Measurements from ENCODE around the gene BACH2. TPM values are rescaled to one million over a fixed set of nuclear protein-coding genes. Genes with fewer than 3 reads are reported as not detected.
A peak's percentile ranks its signal among the peaks of the same experiment; 100 is the strongest.

BACH2 gene
- total RNA-seq, 1 donor from 2014 or later, result 34.1 TPM

DNA sequence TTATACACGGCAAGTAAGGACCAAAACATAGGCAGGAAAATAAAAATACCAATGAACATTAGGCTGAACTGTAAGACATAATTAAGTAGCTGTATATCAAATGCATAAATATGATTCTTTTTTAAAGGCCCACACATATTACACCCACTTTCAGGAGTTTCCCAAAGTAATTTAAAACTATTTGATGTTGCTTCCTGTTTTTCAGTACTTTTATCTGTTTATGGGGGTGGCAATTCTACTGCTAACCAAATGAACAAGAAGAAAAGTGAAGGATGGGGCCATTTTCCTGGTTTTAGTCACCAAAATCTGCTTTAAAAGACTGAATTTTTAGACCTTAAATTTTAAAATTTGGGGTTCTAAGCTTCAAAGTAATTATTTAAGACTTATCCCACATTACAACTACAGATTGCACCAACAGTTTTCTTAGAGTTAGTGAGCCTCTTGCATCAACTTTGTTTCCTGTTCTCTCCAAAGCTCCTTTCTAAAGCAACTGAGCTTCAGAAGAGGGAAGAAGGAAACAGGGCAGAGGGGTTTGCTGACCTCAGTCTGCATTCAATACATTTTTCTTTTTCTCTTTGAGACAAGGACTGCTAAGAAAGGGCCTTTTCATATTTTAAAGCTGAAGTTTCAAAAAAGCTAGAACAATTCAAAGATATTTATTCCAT, 191.0 kb downstream of the BACH2 start:
- Mint-ChIP-seq H3K27ac (no peak overlapping the region), H3K27me3 (ENCODE audit: low read depth) (no peaks in the 10 kb centered on the region), H3K9me3 (peaks cover 9% of the 10 kb centered on the region), H3K4me1 (peaks cover 2% of the 10 kb centered on the region), H3K4me3 (no peak overlapping the region), H3K36me3 (peaks cover 2% of the 10 kb centered on the region)
- DNase-seq (ENCODE audit: low spot score in 2 of 2, unreplicated experiment in 2 of 2), result no peak
- TF ChIP-seq, protein P1, sequence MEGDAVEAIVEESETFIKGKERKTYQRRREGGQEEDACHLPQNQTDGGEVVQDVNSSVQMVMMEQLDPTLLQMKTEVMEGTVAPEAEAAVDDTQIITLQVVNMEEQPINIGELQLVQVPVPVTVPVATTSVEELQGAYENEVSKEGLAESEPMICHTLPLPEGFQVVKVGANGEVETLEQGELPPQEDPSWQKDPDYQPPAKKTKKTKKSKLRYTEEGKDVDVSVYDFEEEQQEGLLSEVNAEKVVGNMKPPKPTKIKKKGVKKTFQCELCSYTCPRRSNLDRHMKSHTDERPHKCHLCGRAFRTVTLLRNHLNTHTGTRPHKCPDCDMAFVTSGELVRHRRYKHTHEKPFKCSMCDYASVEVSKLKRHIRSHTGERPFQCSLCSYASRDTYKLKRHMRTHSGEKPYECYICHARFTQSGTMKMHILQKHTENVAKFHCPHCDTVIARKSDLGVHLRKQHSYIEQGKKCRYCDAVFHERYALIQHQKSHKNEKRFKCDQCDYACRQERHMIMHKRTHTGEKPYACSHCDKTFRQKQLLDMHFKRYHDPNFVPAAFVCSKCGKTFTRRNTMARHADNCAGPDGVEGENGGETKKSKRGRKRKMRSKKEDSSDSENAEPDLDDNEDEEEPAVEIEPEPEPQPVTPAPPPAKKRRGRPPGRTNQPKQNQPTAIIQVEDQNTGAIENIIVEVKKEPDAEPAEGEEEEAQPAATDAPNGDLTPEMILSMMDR (IDR thresholded peaks at IDR 0.05; ENCODE audit: unreplicated experiment), result no peak

DNA sequence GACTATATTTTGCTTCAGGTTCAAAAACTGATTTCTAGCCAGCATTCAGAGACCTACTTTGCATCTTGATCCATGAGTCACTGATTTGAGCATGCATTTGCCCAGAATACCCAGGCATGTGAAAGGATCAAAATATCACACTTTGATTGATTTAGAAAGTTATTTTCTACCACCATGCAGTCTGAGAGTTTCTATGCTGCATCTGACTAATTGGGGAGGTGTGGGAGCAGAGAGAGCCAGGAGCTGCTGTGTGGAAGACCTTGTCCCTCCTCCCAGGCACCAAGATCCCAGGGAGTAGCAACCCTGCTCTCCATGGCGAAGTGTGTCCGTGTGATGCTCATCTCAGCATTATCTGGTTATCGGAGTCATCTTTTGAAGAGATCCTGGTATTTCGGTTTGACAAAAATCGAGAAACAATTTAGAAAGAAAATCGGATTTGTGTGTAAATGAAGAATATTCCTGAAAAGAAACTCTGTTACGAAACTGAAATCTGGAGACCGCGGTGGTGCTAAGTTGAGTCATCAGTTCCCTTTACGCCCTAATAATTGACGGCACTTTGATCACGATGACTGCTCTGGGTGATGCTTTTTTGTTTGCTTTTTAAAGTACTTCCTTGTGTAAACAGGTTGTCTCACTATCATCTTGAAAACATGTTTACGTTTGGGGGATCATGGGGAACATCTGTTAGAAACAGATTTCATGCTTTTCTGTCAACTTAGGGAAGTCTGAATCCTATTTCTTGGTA, 193.4 kb downstream of the BACH2 start:
- Mint-ChIP-seq H3K27ac (no peak overlapping the region), H3K4me3 (no peak overlapping the region), H3K36me3 (peaks cover 2% of the 10 kb centered on the region), H3K27me3 (ENCODE audit: low read depth) (no peaks in the 10 kb centered on the region), H3K9me3 (peaks cover 9% of the 10 kb centered on the region), H3K4me1 (peaks cover 11% of the 10 kb centered on the region)
- DNase-seq (ENCODE audit: low spot score in 2 of 2, unreplicated experiment in 2 of 2), result no peak
- TF ChIP-seq, protein P1 (IDR thresholded peaks at IDR 0.05; ENCODE audit: unreplicated experiment), result no peak

DNA sequence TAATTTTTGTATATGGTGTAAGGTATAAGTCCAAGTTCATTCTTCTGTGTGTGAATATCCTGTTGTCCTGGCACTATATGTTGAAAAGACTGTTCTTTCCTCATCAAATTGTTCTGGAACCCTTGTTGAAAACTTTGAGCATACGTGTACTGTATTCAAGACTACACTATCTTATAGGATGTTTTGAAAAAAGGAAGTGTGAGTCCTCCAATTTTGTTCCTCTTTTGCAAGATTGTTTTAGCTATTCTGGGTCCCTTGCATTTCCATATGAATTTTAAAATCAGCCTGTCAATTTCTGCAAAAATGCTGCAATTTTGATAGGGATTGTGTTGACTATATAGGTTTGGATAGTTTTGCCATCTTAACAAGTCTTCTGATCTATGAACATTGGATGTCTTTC, 195.2 kb downstream of the BACH2 start:
- Mint-ChIP-seq H3K36me3 (peaks cover 2% of the 10 kb centered on the region), H3K27ac (no peak overlapping the region), H3K4me1 (peaks cover 18% of the 10 kb centered on the region), H3K4me3 (no peak overlapping the region), H3K27me3 (ENCODE audit: low read depth) (no peaks in the 10 kb centered on the region), H3K9me3 (peaks cover 9% of the 10 kb centered on the region)
- DNase-seq (ENCODE audit: low spot score in 2 of 2, unreplicated experiment in 2 of 2), result no peak
- TF ChIP-seq, protein P1 (IDR thresholded peaks at IDR 0.05; ENCODE audit: unreplicated experiment), result no peak

DNA sequence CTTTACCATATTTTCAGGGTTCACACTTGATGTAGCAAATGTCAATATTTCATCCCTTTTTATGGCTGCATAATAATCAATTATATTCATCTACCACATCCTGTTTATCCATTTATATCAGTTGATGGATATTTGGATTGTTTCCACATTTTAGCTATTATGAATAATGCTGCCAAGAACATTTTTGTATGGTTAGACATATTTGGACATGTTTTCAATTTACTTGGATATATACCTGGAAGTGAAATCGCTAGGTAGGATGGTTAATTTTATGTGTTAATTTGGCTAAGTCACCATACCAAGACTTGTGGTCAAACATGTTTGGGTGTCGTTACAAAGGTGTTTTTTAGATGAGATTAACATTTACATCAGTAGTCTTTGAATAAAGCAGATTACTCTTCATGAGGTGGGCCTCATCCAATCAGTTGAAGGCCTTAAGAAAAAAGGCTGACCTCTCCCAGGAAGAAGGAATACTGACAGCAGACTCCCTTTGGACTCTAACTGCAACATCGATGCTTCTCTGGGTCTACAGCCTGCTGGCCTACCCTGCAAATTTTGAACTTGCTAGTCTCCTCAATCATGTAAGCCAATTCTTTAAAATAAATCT, 196.5 kb downstream of the BACH2 start:
- H3K36me3 Mint-ChIP-seq, result peaks cover 2% of the 10 kb centered on the region
- H3K27ac Mint-ChIP-seq, result no peak overlapping the region
- TF ChIP-seq, protein P1 (IDR thresholded peaks at IDR 0.05; ENCODE audit: unreplicated experiment), result no peak
- H3K4me3 Mint-ChIP-seq, result no peak overlapping the region
- peaks cover 9% of the 10 kb centered on the region for H3K9me3 Mint-ChIP-seq
- DNase-seq (ENCODE audit: low spot score in 2 of 2, unreplicated experiment in 2 of 2), result no peak
- H3K4me1 Mint-ChIP-seq, result peaks cover 16% of the 10 kb centered on the region
- H3K27me3 Mint-ChIP-seq (ENCODE audit: low read depth), result no peaks in the 10 kb centered on the region

DNA sequence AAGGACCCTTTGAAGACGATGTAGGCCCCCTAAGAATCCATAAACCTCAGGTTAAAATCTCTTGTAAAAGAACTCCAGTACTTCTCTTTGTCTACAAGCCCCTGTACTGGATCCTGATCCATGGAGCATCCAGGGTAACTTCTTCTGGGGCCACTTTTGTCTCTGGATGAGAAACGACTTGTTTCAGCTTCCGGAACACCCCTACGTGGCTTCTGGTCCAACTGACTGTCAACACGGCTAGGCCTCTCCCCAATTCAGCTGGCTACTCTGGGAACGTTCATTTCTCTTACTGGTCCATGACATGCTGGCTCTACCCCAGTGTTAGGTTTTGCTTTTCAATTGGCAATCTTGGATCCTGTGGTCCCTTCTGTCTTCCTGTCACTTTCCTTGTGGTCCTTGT, 198.0 kb downstream of the BACH2 start:
- Mint-ChIP-seq H3K4me3 (no peak overlapping the region), H3K27ac (peak overlapping the region; percentile 82)

More for the DNA sequence above, 198.0 kb downstream of the BACH2 start:
- Mint-ChIP-seq H3K4me1 (peaks cover 16% of the 10 kb centered on the region), H3K27me3 (ENCODE audit: low read depth) (no peaks in the 10 kb centered on the region), H3K36me3 (peaks cover 2% of the 10 kb centered on the region), H3K9me3 (peaks cover 9% of the 10 kb centered on the region)
- DNase-seq (ENCODE audit: low spot score in 2 of 2, unreplicated experiment in 2 of 2), result no peak
- TF ChIP-seq, protein P1 (IDR thresholded peaks at IDR 0.05; ENCODE audit: unreplicated experiment), result no peak

Measured in mesothelial cell of epicardium (in vitro differentiated cells).